Astrocyte of the cerebellum (primary cell): Measurements from ENCODE around the gene NR2F1-AS1.

ENCODE experiments used
- DNase-seq: peaks from one replicate; pipeline ENCODE4 v3.0.0-alpha.2; 2011; ENCODE audit warnings: low read depth
- H3K4me3 ChIP-seq: 2 replicates; pipeline ENCODE4 v1.5.1; 2011; ENCODE audit warnings: mild to moderate bottlenecking, low read depth, low read length, moderate library complexity
- CTCF ChIP-seq: IDR thresholded peaks from 2 replicates; pipeline ENCODE4 v1.5.1; 2012; ENCODE audit warnings: low read length, low read depth, moderate library complexity, mild to moderate bottlenecking; ENCODE audit errors: missing control alignments
- in situ Hi-C: cut with HindIII; loops from 2 replicates; pipeline ENCODE4 v1.10.0; 2017; ENCODE audit warnings: low sequenced_read_pairs

Gene NR2F1-AS1

DNA sequence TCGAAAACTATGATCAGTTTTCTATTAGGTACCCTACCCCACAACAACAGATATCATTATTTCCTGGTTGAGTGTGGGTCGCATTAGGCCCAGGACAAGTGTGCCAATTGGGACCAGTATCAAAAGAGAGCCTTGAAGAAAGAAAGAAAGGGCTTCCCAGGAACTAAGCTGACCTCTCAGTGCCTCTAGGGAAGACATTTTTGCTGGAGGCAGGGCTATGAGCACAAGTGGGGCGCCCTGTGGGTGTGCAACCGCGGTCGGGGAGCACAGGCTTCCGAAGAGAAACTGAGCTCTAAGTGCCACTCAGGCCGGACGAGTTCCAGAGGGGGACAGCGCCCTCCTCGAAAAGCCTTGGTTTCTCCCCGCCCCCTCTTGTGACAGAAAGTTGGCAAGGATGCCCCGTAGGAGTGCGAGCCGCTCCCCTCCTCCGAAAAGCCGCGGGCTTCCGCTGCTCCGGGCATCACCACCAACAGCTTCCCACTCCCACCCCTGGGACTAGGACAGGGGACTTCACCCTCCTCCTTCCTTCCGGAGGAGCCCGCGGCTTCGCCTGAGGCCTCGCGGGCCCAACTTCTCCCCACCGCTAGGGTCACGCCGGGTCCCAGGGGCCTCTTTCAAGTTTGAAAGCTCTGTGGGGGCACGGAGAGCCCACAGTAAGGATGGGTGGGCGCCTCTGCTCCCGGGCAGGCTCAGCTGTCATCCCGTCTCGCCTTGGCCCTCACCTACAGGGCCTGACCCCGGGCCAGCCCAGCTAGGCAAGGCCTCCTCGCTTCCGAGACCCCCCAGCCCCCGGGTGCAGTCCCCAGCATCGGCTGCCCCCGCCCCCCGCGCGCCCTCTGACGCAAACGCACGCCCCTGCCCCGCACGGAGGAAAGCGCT lies 2.0 kb downstream of the NR2F1-AS1 start:
- in situ Hi-C loops, result no loop called here
- DNase-seq, result no peak
- H3K4me3 ChIP-seq, result peak overlapping the region; percentile 98
- TF ChIP-seq CTCF, result peak; percentile 3

DNA sequence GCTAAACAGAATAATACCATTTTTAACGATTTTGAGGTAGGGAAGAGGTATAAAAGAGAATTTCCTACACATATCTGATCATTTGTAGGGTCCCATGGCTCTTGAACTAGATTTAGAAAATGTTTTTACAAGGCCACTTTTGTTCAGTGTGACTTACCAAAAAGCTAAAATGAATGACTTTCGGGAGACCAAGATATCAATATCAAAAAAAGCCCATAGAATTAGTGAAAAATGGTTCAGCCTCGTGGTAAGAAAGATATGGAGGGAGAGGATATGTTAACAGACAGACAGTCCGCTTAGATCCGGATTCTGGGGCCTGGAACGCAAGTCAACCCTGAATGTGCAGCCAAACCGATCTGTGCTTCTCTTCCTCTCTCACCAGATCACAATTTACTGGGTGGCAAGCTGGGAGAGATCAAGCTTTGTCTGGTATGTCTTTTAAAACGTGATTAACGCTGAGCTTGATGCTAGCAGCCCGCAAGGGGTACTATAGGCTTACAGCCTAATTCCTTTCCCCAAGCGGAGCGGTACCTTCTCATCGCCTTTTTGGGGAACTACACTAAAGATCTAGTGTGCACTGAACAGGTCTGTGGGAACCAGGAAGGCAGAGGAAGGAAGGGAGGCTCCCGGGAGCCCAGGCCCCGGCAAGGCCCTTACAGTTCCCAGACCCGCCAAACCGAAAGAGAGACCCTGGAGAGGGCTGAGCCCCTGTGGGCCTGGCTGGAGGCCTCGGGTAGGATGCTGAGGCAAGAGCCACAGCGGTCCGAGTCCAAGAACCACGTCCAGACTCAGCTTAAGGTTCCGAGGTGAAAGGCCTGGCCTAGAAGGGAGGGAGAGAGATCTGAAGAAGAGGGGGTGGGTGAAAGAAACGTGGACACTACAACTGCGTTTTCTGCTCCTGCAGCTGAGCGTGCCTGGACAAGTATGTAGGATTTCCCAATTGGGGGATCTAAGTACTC lies 2.9 kb downstream of the NR2F1-AS1 start:
- in situ Hi-C loops, result no loop called here
- peak overlapping the region; percentile 98 for H3K4me3 ChIP-seq
- TF ChIP-seq CTCF, result no peak
- no peak for DNase-seq

DNA sequence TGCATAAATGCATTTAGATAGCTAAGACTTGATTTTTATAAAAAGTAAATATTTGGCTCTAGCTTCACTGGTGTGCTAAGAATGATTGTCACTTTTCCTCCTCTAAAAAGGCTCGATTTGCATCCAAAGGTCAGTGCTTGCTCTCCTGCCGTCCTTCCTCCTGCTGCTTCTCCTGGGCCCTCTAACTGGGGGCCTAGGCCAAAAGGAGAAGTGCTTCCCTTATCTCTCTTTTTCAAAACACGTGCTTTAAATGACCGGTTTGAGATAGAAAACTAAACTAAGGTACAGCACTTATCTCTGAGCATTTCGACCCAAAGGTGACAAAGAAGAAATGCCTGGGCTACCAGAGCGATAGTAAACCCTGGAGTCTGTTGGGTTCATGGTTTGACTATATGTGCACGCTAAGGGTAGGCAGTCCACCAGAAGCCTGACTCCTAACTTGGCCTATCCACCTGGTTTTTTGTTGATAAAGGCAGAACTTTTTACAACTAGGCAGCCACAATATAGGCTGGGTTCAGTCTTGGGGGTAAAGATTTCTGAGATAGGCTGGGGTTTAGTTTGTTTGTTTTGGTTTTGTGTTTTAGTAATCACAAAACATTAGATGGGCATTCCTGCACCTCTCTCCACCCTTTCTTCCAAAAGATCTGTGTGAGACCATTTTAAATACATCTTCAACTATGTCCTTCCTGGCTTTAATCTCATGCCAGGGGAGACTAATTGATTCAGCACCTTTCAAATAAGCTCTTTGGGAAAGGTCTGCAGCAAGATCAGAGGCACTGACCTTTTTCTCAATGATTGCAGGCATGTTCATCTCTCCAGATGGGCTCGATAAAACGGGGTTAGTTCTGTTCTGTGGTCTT lies 3.8 kb downstream of the NR2F1-AS1 start:
- H3K4me3 ChIP-seq, result no peak overlapping the region
- no peak for DNase-seq
- in situ Hi-C loops, result no loop called here
- no peak for TF ChIP-seq CTCF

GRCh38 chr5:93575461-93576414 lies 5.3 kb downstream of the NR2F1-AS1 start:
- in situ Hi-C loops, result no loop called here
- no peak overlapping the region for H3K4me3 ChIP-seq
- no peak for TF ChIP-seq CTCF
- DNase-seq, result no peak

DNA sequence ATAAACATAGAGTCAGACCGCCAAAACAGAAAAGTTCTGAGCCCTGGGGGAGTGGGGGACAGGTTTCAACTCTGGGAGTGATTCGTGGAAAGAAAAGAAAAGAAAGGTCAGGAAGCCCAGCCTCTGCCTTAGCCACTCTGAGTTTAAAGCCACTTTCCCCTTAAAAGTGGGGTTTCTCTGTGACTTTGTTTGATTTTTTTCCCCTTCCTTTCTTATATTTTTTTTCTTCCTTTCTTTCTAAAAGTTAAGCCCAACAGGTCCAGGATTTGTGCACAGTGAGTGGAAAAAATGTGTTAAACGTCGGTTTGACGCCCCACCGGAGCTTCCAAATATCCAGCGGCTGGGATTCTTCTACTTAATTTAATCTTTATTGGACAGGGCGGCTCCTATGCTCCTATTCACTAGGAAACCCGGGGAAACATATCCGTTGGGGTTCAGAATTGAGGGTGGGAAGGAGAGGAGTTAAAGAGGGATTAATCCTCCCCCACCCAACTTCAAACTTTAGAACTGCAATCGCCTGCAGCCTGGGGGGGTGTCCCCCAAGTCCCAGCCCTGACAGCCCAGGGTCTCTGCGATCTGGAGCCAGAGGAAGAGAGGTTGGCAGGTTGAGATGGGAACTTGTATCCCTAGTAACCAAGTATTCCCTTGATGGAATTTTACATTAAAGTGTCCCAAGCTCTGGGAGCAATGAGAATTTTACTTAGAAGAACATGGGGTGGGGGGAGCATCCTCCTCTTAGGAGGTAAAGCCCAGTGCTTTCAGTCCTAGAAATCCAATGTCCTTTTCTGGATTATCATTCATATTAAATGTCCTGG lies 6.3 kb downstream of the NR2F1-AS1 start:
- in situ Hi-C loops, result no loop called here
- TF ChIP-seq CTCF, result no peak
- DNase-seq, result no peak
- H3K4me3 ChIP-seq, result peak overlapping the region; percentile 15
